CD4-positive, alpha-beta T cell treated with Interleukin-6 at 100 ng/mL for 8 hours (primary cell): ENCODE results near the gene MAP3K7CL.

Experiments used
- DNase-seq: peaks from one replicate; pipeline ENCODE4 v3.0.0-alpha.2; 2020; ENCODE audit warnings: mixed read lengths, low spot score

Gene MAP3K7CL

GRCh38 chr21:29130270-29130969 is at the start of gene MAP3K7CL:
TSS of gene MAP3K7CL (plus strand) at chr21:29130644. CDS start at chr21:29133345, 2,701 bp downstream.
- no peak for DNase-seq

GRCh38 chr21:29082046-29082815 is 48.2 kb upstream of the MAP3K7CL start:
- no peak for DNase-seq

- DNase-seq = no peak
Observed at GRCh38 chr21:29083306-29083705, 47.1 kb upstream of the MAP3K7CL start.

GRCh38 chr21:29084372-29084771 is 46.1 kb upstream of the MAP3K7CL start:
- no peak for DNase-seq

GRCh38 chr21:29085106-29085752 is 45.2 kb upstream of the MAP3K7CL start:
- no peak for DNase-seq

- no peak for DNase-seq
Observed at GRCh38 chr21:29091033-29091432, 39.4 kb upstream of the MAP3K7CL start.

GRCh38 chr21:29092102-29092959 is 38.1 kb upstream of the MAP3K7CL start:
- DNase-seq = no peak

- no peak for DNase-seq
Observed at GRCh38 chr21:29096218-29097015, 34.0 kb upstream of the MAP3K7CL start.

GRCh38 chr21:29098156-29098555 is 32.3 kb upstream of the MAP3K7CL start:
- no peak for DNase-seq

- no peak for DNase-seq
Observed at GRCh38 chr21:29102791-29103257, 27.6 kb upstream of the MAP3K7CL start.

GRCh38 chr21:29104239-29104708 is 26.2 kb upstream of the MAP3K7CL start:
- DNase-seq = no peak

GRCh38 chr21:29105218-29105617 is 25.2 kb upstream of the MAP3K7CL start:
- DNase-seq = no peak

GRCh38 chr21:29114765-29115500 is 15.5 kb upstream of the MAP3K7CL start:
- DNase-seq = no peak

GRCh38 chr21:29115899-29116298 is 14.5 kb upstream of the MAP3K7CL start:
- DNase-seq = no peak

- DNase-seq = no peak
Observed at GRCh38 chr21:29117372-29117955, 13.0 kb upstream of the MAP3K7CL start.

- no peak for DNase-seq
Observed at GRCh38 chr21:29121759-29122158, 8.7 kb upstream of the MAP3K7CL start.

GRCh38 chr21:29124645-29125044 is 5.8 kb upstream of the MAP3K7CL start:
- no peak for DNase-seq

- no peak for DNase-seq
Observed at GRCh38 chr21:29125191-29125590, 5.3 kb upstream of the MAP3K7CL start.

GRCh38 chr21:29125979-29126378 is 4.5 kb upstream of the MAP3K7CL start:
- no peak for DNase-seq

- no peak for DNase-seq
Observed at GRCh38 chr21:29133241-29133640, 2.8 kb downstream of the MAP3K7CL start.
